Fibroblast of lung (primary cell): ENCODE data around the gene ELFN1. TPM values are rescaled to one million over a fixed set of nuclear protein-coding genes. Genes with fewer than 3 reads are reported as not detected.

Experiments used
- DNase-seq, 2 donors: peaks; one replicate each; pipeline versions ENCODE4 v3.0.0 to v3.0.0-alpha.2; 2010; ENCODE audit warnings: low read depth in 2 of 2
- H2AFZ ChIP-seq: 2 replicates; pipeline ENCODE4 v1.5.1; 2012; ENCODE audit warnings: low read length, control low read depth, inconsistent platforms
- H3K27ac ChIP-seq: 2 replicates; pipeline ENCODE4 v1.5.1; 2011; ENCODE audit warnings: low read length, control low read depth; ENCODE audit not compliant: insufficient read depth
- H3K27me3 ChIP-seq: 2 replicates; pipeline ENCODE4 v1.5.1; 2011; ENCODE audit warnings: mild to moderate bottlenecking, low read length; ENCODE audit not compliant: control insufficient read depth, insufficient read depth
- H3K36me3 ChIP-seq: 2 replicates; pipeline ENCODE4 v1.5.1; 2011; ENCODE audit warnings: low read length; ENCODE audit not compliant: control insufficient read depth, insufficient read depth
- H3K4me1 ChIP-seq: 2 replicates; pipeline ENCODE4 v1.5.1; 2011; ENCODE audit warnings: low read length; ENCODE audit not compliant: control insufficient read depth, insufficient read depth; ENCODE audit errors: extremely low read depth
- H3K4me2 ChIP-seq: 2 replicates; pipeline ENCODE4 v1.5.1; 2011; ENCODE audit warnings: low read length, control low read depth; ENCODE audit not compliant: insufficient read depth; ENCODE audit errors: extremely low read depth
- H3K4me3 ChIP-seq, 4 experiments: fragments of 200-600 bp in 1 of 4; sonication (generic) in 1 of 4; replicated peaks in 1 of 4; 2 replicates each; pipeline ENCODE4 v1.5.1; 2011 to 2016; ENCODE audit warnings: low read length in 4 of 4, low read depth in 3 of 4, mild to moderate bottlenecking in 3 of 4, control low read depth in 2 of 4, inconsistent platforms in 1 of 4, mixed read lengths in 1 of 4; ENCODE audit not compliant: insufficient read depth in 1 of 4; ENCODE audit errors: control extremely low read depth in 1 of 4
- H3K79me2 ChIP-seq: 2 replicates; pipeline ENCODE4 v1.5.1; 2012; ENCODE audit warnings: mild to moderate bottlenecking, low read length, inconsistent platforms; ENCODE audit not compliant: control insufficient read depth, insufficient read depth
- H3K9ac ChIP-seq: 2 replicates; pipeline ENCODE4 v1.5.1; 2011; ENCODE audit warnings: mild to moderate bottlenecking, low read length, control low read depth; ENCODE audit not compliant: insufficient read depth
- H3K9me3 ChIP-seq: 2 replicates; pipeline ENCODE4 v1.5.1; 2012; ENCODE audit warnings: low read depth, low read length; ENCODE audit not compliant: control insufficient read depth, insufficient read depth
- H4K20me1 ChIP-seq: 2 replicates; pipeline ENCODE4 v1.5.1; 2011; ENCODE audit warnings: low read length; ENCODE audit not compliant: control insufficient read depth, insufficient read depth; ENCODE audit errors: extremely low read depth
- EZH2 ChIP-seq: IDR thresholded peaks from 2 replicates; pipeline ENCODE4 v1.5.1; 2012; ENCODE audit warnings: low read length, control low read depth, mild to moderate bottlenecking; ENCODE audit errors: missing control alignments
- polyA plus RNA-seq, 2 donors: library from polyadenylated mRNA; depleted of rRNA in 1 of 2; stranded (reverse) in 1 of 2; unstranded in 1 of 2; fragments of >200 nt; gene quantifications; 2 replicates each; pipeline ENCODE4 v1.2.1, GENCODE V29; 2011 to 2012; ENCODE audit warnings: missing spikeins in 1 of 2
- total RNA-seq: library from RNA; depleted of rRNA; stranded (reverse); fragments of >200 nt; gene quantifications from 2 replicates; pipeline ENCODE4 v1.2.1, GENCODE V29; 2014
- TF ChIP-seq, protein P1 (sequence below), 2 donors: IDR thresholded peaks in 1 of 2; conservative IDR thresholded peaks in 1 of 2; 1 replicate in 1 of 2; 2 replicates in 1 of 2; pipeline ENCODE4 v1.5.1; 2011 to 2012; ENCODE audit warnings: low read length in 2 of 2, control low read depth in 1 of 2, inconsistent platforms in 1 of 2, low read depth in 1 of 2, mild to moderate bottlenecking in 1 of 2

Gene ELFN1
- total and polyA plus RNA-seq, 2 donors (not counting 1 experiment from before 2014, with no cell fraction given), result 0.16 to 0.33 TPM

DNA sequence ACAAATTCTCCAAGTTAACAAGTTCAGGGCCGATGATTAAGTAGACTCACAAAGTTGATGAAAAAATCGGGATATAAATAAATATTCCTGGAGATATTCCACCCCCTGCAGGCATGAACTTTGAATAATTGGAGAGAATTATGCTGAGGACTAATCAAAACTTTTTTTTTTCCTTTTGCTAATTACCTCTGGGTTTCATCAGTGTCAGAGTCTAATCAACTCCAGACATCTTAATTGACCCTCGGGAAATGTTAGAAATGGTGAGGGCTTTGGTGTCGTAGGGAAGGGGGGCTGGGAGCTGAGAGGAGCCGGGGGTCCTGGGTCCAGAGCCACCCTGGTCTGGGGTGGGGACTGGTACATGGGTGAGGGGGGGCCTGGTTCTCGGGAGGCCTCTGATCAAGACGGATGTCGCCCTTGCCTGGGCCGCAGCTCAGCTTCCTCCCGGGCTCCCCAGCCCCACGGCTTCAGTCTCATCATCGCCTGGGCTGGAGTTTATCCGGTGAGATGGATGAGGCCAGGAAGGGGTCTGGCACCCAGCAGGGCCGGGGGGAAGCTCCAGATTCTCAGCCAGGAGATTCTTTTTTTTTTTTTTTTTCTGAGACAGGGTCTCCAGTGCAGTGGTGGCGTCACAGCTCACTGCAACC lies 30.4 kb upstream of the ELFN1 start:
- no peak for TF ChIP-seq EZH2
- TF ChIP-seq, protein P1, sequence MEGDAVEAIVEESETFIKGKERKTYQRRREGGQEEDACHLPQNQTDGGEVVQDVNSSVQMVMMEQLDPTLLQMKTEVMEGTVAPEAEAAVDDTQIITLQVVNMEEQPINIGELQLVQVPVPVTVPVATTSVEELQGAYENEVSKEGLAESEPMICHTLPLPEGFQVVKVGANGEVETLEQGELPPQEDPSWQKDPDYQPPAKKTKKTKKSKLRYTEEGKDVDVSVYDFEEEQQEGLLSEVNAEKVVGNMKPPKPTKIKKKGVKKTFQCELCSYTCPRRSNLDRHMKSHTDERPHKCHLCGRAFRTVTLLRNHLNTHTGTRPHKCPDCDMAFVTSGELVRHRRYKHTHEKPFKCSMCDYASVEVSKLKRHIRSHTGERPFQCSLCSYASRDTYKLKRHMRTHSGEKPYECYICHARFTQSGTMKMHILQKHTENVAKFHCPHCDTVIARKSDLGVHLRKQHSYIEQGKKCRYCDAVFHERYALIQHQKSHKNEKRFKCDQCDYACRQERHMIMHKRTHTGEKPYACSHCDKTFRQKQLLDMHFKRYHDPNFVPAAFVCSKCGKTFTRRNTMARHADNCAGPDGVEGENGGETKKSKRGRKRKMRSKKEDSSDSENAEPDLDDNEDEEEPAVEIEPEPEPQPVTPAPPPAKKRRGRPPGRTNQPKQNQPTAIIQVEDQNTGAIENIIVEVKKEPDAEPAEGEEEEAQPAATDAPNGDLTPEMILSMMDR (conservative IDR thresholded peaks at IDR 0.05 in 1 of 2, IDR thresholded peaks at IDR 0.05 in 1 of 2; ENCODE audit: low read depth in 1 of 2, low read length in 2 of 2), result no peak

DNA sequence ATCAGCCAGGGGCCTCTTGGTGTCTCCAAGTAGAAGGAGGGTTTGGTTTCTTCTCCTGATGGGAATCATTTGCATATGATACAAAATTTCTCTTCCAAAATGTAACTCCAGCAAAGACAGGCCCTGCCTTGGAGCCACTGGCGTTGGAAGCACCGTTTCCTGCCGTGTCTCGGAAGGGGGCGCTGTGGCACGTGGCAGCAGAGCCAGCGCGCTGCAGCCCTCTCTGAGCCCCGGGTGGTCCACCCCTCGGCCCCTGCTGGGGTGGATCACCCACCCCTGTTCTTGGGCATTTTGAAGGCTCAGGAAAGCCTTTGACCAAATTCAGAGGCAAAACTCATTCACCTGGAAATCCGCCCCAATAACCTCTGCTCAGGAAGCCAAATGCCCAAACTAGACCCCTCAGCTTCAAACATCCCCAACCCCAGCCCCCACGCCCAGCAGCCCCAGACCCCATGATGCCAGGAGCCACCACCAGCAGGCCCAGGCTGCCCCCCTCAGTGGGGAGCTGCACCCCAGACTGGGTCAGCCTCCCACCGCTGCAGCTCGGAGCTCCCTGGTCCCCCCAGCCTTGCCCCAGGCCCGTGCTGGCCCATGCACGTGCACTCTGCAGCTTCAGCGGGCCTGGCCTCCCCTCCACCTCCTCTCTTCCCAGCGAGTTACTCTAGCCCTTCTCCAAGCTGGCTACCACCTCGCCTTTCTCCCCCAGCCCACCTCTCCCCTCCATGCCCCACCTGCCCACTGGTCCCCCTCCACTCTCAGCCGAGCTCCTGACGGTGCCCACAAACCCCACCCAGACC lies 29.5 kb upstream of the ELFN1 start:
- no peak overlapping the region for H3K9ac ChIP-seq
- H3K4me3 ChIP-seq, result no peak overlapping the region
- no peak for DNase-seq
- H3K79me2 ChIP-seq, result no peaks in the 10 kb centered on the region
- no peaks in the 10 kb centered on the region for H3K9me3 ChIP-seq
- H3K4me1 ChIP-seq, result no peaks in the 10 kb centered on the region
- no peak overlapping the region for H3K27ac ChIP-seq
- no peaks in the 10 kb centered on the region for H4K20me1 ChIP-seq
- no peaks in the 10 kb centered on the region for H3K36me3 ChIP-seq
- no peaks in the 10 kb centered on the region for H3K27me3 ChIP-seq
- H2AFZ ChIP-seq, result no peak overlapping the region
- TF ChIP-seq, protein P1 (conservative IDR thresholded peaks at IDR 0.05 in 1 of 2, IDR thresholded peaks at IDR 0.05 in 1 of 2; ENCODE audit: low read depth in 1 of 2, low read length in 2 of 2), result peak in 1 of 2 donors; percentile 3
- no peak for TF ChIP-seq EZH2
- H3K4me2 ChIP-seq, result no peak overlapping the region

More for the DNA sequence above, 30.4 kb upstream of the ELFN1 start:
- Histone ChIP-seq H4K20me1 (no peaks in the 10 kb centered on the region), H3K79me2 (no peaks in the 10 kb centered on the region), H3K27me3 (no peaks in the 10 kb centered on the region), H3K27ac (no peak overlapping the region), H3K9ac (no peak overlapping the region), H3K4me2 (no peak overlapping the region), H3K9me3 (no peaks in the 10 kb centered on the region), H3K4me3 (no peak overlapping the region), H3K4me1 (no peaks in the 10 kb centered on the region), H3K36me3 (no peaks in the 10 kb centered on the region), H2AFZ (no peak overlapping the region)
- DNase-seq, result no peak

DNA sequence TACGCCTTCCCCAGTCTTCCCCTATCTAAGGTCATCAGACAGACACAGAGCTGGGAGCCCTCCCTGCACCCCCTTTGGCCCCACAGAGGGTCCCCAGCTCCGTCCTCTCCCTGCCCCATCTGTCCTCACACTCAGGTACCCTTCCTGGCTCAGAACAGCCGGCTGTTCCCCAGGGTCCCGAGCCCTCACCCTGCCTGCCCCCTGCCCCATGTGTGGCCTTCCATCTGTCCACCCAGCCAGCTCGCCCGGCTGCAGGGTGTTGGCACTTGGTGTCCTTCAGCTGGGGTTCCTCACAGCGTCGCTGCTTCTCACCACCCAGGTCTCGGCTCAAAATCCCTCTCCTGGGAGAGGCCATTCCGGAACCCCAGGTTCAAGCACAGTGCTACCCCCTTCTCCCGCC lies 28.9 kb upstream of the ELFN1 start:
- Histone ChIP-seq H2AFZ (no peak overlapping the region), H3K4me2 (no peak overlapping the region), H3K4me3 (no peak overlapping the region), H3K79me2 (no peaks in the 10 kb centered on the region), H3K9me3 (no peaks in the 10 kb centered on the region), H3K36me3 (no peaks in the 10 kb centered on the region), H3K9ac (no peak overlapping the region), H3K27ac (no peak overlapping the region), H3K4me1 (no peaks in the 10 kb centered on the region), H4K20me1 (no peaks in the 10 kb centered on the region), H3K27me3 (no peaks in the 10 kb centered on the region)
- no peak for TF ChIP-seq EZH2
- TF ChIP-seq, protein P1 (conservative IDR thresholded peaks at IDR 0.05 in 1 of 2, IDR thresholded peaks at IDR 0.05 in 1 of 2; ENCODE audit: low read depth in 1 of 2, low read length in 2 of 2), result no peak
- DNase-seq, result no peak
